ENCODE data around the gene CCDC183.
"Not testable (repeated sequence)": the region's sequence is repeated elsewhere in the genome, so short reads cannot be mapped to it uniquely, and the experiment has no call there.

CCDC183 gene

DNA sequence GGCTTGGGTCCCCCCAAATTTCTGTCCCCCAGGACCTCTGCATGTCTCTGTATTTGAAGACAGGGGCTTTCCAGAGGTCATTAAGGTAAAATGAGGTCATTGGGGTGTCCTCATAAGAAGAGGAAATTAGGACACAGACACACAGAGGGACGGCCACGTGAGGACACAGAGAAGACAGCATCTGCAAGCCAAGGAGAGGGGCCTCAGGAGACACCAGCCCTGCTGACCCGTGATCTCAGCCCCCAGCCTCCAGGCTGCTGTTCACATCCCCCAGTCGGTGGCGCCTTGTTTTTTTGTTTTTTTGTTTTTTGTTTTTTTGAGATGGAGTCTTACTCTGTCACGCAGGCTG lies 1.2 kb upstream of the CCDC183 start:
- Histone ChIP-seq H3K9ac (ENCODE audit: low read length) (no peak overlapping the region), H3K4me1 (ENCODE audit: control insufficient read depth, insufficient read depth, low read length) (peaks cover 33% of the 10 kb centered on the region), H3K9me3 (ENCODE audit: control insufficient read depth, low read length) (no peaks in the 10 kb centered on the region), H3K4me3 (ENCODE audit: low read length) (no peak overlapping the region), H3K36me3 (ENCODE audit: control insufficient read depth, insufficient read depth, low read length, severe bottlenecking) (peaks cover 6% of the 10 kb centered on the region), H3K27me3 (replicated peaks; ENCODE audit: control insufficient read depth, insufficient read depth, low read length) (no peaks in the 10 kb centered on the region)
- DNase-seq (ENCODE audit: low read depth): no peak

DNA sequence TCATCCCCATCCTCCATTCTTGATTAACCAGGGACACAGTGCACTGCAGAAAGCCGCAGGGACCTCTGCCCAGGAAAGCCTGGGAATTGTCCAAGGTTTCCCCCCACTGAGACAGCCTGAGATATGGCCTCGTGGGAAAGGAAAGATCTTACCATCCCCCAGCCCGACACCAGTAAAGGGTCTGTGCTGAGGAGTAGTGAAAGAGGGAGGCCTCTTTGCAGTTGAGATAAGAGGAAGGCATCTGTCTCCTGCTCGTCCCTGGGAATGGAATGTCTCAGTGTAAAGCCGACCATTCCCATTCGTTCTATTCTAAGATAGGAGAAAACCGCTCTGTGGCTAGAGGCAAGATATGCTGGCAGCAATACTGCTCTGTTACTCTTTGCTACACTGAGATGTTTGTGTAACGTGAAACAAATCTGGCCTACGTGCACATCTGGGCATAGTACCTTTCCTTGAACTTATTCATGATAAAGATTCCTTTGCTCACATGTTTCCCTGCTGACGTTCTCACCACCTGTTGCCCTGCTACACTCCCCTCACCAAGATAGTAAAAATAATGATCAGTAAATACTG lies 723 bp downstream of the CCDC183 start:
- peaks cover 26% of the 10 kb centered on the region for H3K4me1 ChIP-seq (ENCODE audit: control insufficient read depth, insufficient read depth, low read length)
- H3K27me3 ChIP-seq (replicated peaks; ENCODE audit: control insufficient read depth, insufficient read depth, low read length): peaks cover 11% of the 10 kb centered on the region
- not testable (repeated sequence) for H3K4me3 ChIP-seq (ENCODE audit: low read length); H3K9ac ChIP-seq (ENCODE audit: low read length); H3K9me3 ChIP-seq (ENCODE audit: control insufficient read depth, low read length); H3K36me3 ChIP-seq (ENCODE audit: control insufficient read depth, insufficient read depth, low read length, severe bottlenecking)
- DNase-seq (ENCODE audit: low read depth): peak; percentile 46

DNA sequence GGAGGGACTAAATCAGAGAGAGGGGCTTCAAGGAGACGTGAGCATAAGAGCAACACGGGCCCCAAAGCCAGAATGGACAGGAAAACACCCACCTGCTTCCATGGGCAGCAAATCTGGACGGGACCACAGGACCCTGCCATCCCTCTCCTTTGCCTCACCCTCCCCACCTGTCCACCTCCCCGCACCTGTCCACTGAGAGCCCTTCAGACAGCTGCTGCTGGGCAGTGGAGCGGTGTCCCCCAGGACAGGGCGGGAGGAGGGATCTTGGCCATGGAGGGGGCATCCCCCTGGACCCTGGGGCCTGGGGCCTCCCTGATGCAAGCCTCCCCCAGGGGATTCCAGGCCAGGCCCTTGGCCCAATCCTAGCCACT lies 2.6 kb downstream of the CCDC183 start:
- H3K4me3 ChIP-seq (ENCODE audit: low read length): no peak overlapping the region
- H3K9ac ChIP-seq (ENCODE audit: low read length): no peak overlapping the region

DNA sequence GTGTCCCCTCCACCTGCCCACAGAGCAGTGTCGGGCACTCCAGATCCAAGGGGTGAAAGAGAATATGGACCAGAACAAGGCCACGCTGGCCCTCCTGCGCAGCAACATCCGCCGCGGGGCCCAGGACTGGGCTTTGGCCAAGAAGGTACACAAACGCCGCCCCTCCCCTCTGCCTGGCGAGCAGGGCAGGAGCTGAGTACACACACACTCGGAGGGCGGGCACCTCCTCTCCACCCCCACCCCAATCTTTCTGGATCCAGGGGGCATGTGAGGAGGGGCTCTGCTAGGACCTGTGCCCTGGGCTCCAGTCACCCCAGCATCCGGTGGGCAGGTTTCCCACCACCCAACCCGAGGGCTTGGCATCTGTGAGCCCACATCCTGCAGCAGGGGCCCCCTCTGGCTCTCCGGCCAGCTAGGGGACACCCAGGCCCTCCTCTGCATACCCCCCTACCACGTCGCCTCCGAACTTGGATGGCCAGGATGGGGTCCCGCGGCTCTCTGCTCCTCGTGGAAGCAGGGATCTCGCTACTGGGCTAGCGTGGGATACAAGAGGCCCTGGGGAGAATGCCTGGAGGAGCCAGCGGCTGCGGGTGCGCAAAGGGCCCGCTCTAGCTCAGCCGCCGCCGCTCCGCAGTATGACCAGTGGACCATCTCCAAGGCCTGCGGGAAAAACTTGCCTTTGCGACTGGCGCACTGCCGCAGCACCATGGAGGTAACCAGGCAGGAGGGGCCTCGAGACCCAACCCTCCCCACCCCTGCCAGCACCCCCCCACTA lies 3.1 kb downstream of the CCDC183 start:
- Histone ChIP-seq H3K4me1 (ENCODE audit: control insufficient read depth, insufficient read depth, low read length) (peaks cover 21% of the 10 kb centered on the region), H3K27me3 (replicated peaks; ENCODE audit: control insufficient read depth, insufficient read depth, low read length) (peaks cover 18% of the 10 kb centered on the region), H3K4me3 (ENCODE audit: low read length) (no peak overlapping the region), H3K9ac (ENCODE audit: low read length) (no peak overlapping the region), H3K36me3 (ENCODE audit: control insufficient read depth, insufficient read depth, low read length, severe bottlenecking) (no peaks in the 10 kb centered on the region), H3K9me3 (ENCODE audit: control insufficient read depth, low read length) (no peaks in the 10 kb centered on the region)
- DNase-seq (ENCODE audit: low read depth): no peak

More for the DNA sequence above, 2.6 kb downstream of the CCDC183 start:
- H3K9me3 ChIP-seq (ENCODE audit: control insufficient read depth, low read length): no peaks in the 10 kb centered on the region
- H3K36me3 ChIP-seq (ENCODE audit: control insufficient read depth, insufficient read depth, low read length, severe bottlenecking): peaks cover 2% of the 10 kb centered on the region
- H3K4me1 ChIP-seq (ENCODE audit: control insufficient read depth, insufficient read depth, low read length): peaks cover 21% of the 10 kb centered on the region
- H3K27me3 ChIP-seq (replicated peaks; ENCODE audit: control insufficient read depth, insufficient read depth, low read length): peaks cover 18% of the 10 kb centered on the region
- no peak for DNase-seq (ENCODE audit: low read depth)

DNA sequence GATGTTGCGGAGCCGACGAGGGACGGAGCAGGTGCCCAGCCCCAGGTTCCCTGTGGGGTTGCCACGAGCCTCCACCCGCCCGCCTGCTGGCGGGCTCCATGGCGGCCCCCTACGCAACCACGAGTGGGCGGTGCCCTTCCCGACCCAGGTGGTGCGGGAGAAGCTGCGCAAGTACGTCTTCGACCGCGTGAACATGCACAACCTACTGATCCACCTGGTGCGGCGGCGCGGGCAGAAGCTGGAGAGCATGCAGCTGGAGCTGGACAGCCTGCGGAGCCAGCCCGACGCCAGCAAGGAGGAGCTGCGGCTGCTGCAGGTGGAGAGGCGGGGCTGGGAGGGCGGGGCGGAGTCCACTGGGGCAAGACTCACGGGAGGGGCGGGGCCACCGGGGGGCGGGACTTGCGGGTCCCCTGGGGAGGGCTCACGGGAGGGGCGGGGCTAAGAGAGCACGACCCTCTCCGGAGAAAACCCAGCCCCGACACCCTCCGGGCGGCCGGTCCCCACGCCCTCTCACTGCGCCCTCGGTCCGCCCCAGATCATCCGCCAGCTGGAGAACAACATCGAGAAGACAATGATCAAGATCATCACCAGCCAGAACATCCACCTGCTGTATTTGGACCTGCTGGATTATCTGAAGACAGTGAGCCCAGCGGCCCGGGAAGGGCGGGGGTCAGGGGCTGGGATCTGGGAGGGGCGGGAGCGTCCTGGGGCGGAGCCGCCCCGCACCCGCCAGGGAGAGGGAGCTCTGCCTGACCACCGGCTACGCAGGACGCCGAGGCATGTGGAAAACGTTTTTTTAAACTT lies 3.9 kb downstream of the CCDC183 start:
- H3K9ac ChIP-seq (ENCODE audit: low read length): no peak overlapping the region
- H3K9me3 ChIP-seq (ENCODE audit: control insufficient read depth, low read length): no peaks in the 10 kb centered on the region
- H3K36me3 ChIP-seq (ENCODE audit: control insufficient read depth, insufficient read depth, low read length, severe bottlenecking): no peaks in the 10 kb centered on the region
- peak; percentile 74 for DNase-seq (ENCODE audit: low read depth)
- peaks cover 21% of the 10 kb centered on the region for H3K4me1 ChIP-seq (ENCODE audit: control insufficient read depth, insufficient read depth, low read length)
- H3K4me3 ChIP-seq (ENCODE audit: low read length): no peak overlapping the region
- peaks cover 18% of the 10 kb centered on the region for H3K27me3 ChIP-seq (replicated peaks; ENCODE audit: control insufficient read depth, insufficient read depth, low read length)

DNA sequence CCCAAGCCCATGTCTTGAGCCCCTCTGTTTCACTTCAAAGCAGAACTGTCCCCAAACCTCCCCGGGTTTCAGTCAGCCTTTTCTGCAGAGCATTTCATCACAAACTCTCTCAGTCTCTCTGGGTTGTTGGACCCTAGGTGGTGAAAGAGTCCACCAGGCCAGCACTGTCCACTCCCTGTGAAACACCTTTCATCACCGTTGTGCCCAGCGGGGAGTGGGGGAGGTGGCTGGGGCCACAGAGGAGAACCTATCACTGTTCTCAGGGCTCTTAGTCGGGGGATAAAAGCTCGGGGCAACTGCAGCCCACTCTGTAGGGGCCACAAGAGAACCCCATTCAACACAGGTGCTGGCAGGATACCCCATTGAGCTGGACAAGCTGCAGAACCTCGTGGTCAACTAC lies 6.2 kb downstream of the CCDC183 start:
- DNase-seq (ENCODE audit: low read depth): no peak
- peaks cover 9% of the 10 kb centered on the region for H3K4me1 ChIP-seq (ENCODE audit: control insufficient read depth, insufficient read depth, low read length)
- peaks cover 18% of the 10 kb centered on the region for H3K27me3 ChIP-seq (replicated peaks; ENCODE audit: control insufficient read depth, insufficient read depth, low read length)
- no peak overlapping the region for H3K4me3 ChIP-seq (ENCODE audit: low read length)
- H3K9ac ChIP-seq (ENCODE audit: low read length): no peak overlapping the region
- H3K9me3 ChIP-seq (ENCODE audit: control insufficient read depth, low read length): no peaks in the 10 kb centered on the region
- peaks cover 6% of the 10 kb centered on the region for H3K36me3 ChIP-seq (ENCODE audit: control insufficient read depth, insufficient read depth, low read length, severe bottlenecking)

DNA sequence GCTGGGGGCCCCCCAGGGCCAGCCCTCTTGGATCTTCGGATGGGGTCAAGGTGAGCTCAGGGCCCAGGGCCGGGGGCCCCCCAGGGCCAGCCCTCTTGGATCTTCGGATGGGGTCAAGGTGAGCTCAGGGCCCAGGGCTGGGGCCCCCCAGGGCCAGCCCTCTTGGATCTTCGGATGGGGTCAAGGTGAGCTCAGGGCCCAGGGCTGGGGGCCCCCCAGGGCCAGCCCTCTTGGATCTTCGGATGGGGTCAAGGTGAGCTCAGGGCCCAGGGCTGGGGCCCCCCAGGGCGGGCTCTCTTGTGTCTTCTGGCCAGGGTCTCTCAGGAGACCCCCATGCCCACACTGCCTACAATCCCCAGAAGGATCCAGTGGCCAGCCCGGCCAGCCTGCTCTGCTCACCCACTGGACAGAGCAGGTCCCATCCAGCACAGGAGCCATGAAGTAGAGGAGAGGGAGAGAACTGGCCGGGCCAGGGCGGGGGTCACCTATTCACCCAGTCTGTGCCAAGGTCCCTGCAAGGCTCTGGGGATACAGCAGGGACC lies 6.9 kb downstream of the CCDC183 start:
- not testable (repeated sequence) for DNase-seq (ENCODE audit: low read depth); H3K36me3 ChIP-seq (ENCODE audit: control insufficient read depth, insufficient read depth, low read length, severe bottlenecking); H3K9me3 ChIP-seq (ENCODE audit: control insufficient read depth, low read length); H3K4me1 ChIP-seq (ENCODE audit: control insufficient read depth, insufficient read depth, low read length); H3K9ac ChIP-seq (ENCODE audit: low read length); H3K4me3 ChIP-seq (ENCODE audit: low read length)
- H3K27me3 ChIP-seq (replicated peaks; ENCODE audit: control insufficient read depth, insufficient read depth, low read length): peaks cover 18% of the 10 kb centered on the region

DNA sequence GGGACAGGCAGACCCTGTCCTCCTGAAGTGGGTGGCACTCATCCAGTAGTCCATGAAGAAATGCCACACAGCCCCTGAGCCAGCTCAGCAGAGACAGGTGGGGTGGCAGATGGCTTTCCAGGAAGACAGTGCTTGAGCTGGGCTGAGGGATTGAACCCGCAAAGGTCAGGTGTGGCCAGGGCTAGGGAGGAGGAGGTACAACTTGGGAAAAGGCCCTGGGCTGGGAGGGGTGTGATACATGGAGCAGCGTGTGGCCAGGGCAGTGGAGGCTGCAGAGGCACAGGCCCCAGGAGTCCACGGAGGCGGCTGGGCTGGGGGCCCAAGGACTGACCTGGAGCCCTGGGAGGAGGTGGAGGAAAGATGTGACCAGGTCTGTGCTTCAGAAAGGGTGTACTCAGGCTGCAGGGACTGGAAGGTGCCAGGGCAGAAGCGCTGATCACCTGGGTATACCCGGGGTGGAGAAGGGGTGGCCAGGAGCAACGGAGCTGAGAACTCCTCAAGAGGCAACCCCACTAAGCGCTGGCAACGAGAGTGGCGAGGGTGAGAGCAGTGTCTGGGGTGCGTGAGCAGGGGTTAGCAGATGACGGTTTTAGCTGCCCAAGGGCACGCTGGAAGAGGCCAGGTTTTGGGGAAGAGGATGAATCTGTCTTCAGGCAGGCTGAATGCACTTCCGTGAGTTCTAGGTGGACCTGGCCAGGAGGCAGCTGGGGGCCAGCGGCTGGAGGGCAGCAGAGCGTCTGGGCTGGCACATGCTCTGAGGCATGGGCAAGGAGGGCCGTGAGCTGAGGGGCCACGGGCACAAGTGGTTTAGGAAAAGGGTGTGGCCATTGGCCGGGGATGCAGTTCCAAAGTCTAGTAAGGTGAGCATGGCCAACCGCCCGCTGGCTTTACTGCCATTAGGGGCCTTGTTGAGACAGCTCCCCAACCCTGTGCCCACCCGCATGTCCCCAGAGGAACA lies 7.7 kb downstream of the CCDC183 start:
- no peak overlapping the region for H3K9ac ChIP-seq (ENCODE audit: low read length)
- peaks cover 6% of the 10 kb centered on the region for H3K36me3 ChIP-seq (ENCODE audit: control insufficient read depth, insufficient read depth, low read length, severe bottlenecking)
- no peak for DNase-seq (ENCODE audit: low read depth)
- H3K4me3 ChIP-seq (ENCODE audit: low read length): no peak overlapping the region
- peaks cover 9% of the 10 kb centered on the region for H3K4me1 ChIP-seq (ENCODE audit: control insufficient read depth, insufficient read depth, low read length)
- peaks cover 18% of the 10 kb centered on the region for H3K27me3 ChIP-seq (replicated peaks; ENCODE audit: control insufficient read depth, insufficient read depth, low read length)
- H3K9me3 ChIP-seq (ENCODE audit: control insufficient read depth, low read length): no peaks in the 10 kb centered on the region

DNA sequence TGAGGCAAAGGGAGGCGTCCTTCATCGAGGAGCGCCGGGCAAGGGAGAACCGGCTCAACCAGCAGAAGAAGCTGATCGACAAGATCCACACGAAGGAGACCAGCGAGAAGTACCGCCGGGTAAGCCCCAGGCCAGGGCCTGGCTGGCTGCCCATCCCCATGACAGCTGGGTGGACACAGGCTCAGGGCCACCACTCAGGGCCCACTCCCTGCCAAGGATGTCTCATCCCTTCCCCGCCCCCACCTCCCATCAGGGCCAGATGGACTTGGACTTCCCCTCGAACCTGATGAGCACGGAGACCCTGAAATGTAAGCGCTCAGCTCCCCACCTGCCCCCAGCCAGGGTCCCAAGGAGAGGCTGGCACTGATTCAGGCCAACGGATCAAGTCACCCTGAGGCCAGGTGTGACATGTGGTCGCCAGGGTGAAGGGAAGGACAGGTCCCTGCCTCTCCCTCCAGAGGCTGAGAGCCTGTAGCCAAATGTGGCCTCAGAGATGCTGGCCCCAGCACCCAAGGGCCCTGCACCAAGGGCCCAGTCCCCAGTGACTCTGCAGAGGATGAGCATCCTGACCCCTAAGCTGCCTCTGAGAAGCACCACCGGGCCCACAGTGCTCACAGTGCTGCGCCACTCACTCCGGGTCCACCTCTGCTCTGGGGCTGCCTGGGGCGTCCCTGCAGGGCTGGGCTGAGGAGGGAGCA lies 8.5 kb downstream of the CCDC183 start:
- Histone ChIP-seq H3K4me3 (ENCODE audit: low read length) (no peak overlapping the region), H3K9me3 (ENCODE audit: control insufficient read depth, low read length) (no peaks in the 10 kb centered on the region), H3K9ac (ENCODE audit: low read length) (no peak overlapping the region), H3K36me3 (ENCODE audit: control insufficient read depth, insufficient read depth, low read length, severe bottlenecking) (peaks cover 6% of the 10 kb centered on the region), H3K27me3 (replicated peaks; ENCODE audit: control insufficient read depth, insufficient read depth, low read length) (peaks cover 18% of the 10 kb centered on the region), H3K4me1 (ENCODE audit: control insufficient read depth, insufficient read depth, low read length) (peaks cover 17% of the 10 kb centered on the region)
- no peak for DNase-seq (ENCODE audit: low read depth)

DNA sequence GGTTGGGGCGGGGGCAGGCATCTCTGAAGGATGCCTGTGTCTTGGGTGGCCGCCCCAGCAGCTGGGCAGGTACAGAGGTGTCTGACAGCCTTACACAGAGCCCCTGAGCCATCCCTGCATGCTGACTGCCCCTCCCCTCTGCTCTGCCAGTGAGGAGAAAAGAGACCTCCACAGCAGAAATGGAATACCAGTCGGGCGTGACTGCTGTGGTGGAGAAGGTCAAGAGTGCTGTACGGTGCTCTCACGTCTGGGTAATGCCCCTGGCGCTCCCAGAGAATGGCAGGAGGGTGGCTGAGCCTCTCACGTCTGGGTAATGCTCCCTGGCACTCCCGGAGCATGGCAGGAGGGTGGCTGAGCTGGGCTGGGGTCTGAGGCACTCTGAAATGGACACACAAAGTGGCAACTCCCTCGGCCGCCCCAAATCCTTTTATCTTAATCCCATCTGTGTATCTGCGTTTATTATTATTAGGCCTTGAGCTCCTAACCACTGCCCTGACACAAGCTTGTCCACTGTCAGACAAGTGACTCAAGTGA lies 9.1 kb downstream of the CCDC183 start:
- no peak overlapping the region for H3K9ac ChIP-seq (ENCODE audit: low read length)
- H3K36me3 ChIP-seq (ENCODE audit: control insufficient read depth, insufficient read depth, low read length, severe bottlenecking): peaks cover 6% of the 10 kb centered on the region
- no peak overlapping the region for H3K4me3 ChIP-seq (ENCODE audit: low read length)
- no peak for DNase-seq (ENCODE audit: low read depth)
- no peaks in the 10 kb centered on the region for H3K9me3 ChIP-seq (ENCODE audit: control insufficient read depth, low read length)
- peaks cover 18% of the 10 kb centered on the region for H3K27me3 ChIP-seq (replicated peaks; ENCODE audit: control insufficient read depth, insufficient read depth, low read length)
- H3K4me1 ChIP-seq (ENCODE audit: control insufficient read depth, insufficient read depth, low read length): peaks cover 23% of the 10 kb centered on the region
